Epithelial cell of prostate (primary cell): ENCODE measurements around the gene RAX2.
"Not testable (repeated sequence)": the region's sequence is repeated elsewhere in the genome, so short reads cannot be mapped to it uniquely, and the experiment has no call there.

ENCODE experiments used
- DNase-seq: peaks from one replicate; pipeline ENCODE4 v3.0.0-alpha.2; 2011; ENCODE audit warnings: low read depth, low spot score
- H3K27ac ChIP-seq: fragments of 450-650 bp; 2 replicates; pipeline ENCODE4 v1.5.1; 2017; ENCODE audit warnings: mild to moderate bottlenecking

The RAX2 gene

DNA sequence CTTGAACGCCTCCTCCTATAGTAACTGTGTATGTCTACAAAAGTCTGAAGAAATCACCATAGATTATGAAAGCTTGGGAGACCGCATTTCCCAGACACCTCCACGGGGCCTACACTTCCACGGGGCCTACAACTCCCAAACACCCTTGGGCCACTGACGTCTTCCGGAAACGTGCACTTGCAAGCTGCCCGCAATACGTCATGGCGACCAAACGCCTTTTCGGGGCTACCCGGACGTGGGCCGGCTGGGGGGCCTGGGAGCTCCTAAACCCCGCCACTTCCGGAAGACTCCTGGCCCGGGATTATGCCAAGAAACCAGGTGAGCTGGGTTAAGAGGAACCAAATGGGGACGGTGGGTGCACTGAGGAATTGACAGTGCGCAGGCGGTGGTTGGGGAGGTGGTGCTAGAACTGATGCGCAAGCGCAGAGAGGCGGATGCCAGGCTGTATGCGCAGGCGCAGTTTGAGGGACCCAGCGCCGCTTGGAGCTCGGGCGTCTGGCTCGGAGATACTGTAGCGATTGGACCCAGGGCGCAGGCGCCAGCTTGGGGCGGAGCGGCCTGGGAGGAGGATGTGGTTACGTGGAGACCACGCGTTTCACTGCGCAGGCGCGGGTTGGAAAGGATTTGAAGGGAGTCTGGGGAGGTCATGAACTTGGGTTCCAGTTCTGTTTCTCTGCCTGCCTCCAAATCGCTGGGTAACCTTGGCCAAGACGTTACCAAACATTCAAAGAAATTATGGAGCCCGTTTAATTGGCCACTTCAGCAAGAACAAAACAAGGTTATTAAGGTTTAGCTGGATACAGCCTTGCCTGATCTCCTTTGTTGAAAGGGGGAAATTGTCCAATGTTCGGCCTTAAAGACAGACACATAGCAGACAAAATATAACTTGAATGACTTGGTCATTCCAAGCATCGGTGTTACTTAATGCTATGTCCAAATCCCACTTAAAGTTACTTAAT, 9.2 kb downstream of the RAX2 start, which contains the start of gene MRPL54:
Gene MRPL54, plus strand, starts transcription at position 182 of the 959 bp plus-strand sequence. Its CDS starts 19 bp downstream, at position 201.
- DNase-seq, result peak; percentile 95
- H3K27ac ChIP-seq, result peak within 1 kb of the TSS; percentile 96

DNA sequence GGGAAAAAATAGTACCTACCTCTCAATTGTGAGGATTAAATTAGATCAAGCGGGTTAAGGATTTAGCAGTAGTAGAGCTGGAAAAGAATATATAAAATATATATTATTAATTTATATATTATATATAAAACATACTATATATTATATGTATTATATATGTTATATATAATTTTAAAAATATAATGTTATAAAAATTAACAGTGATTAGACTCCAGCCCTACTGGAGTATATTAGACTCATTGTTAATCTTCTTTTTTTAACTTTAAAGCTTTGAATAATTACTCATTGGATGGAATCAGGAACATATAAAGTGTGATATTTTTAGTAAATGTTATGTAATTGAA, 9.9 kb downstream of the RAX2 start:
- H3K27ac ChIP-seq, result peak overlapping the region; percentile 96
- DNase-seq, result no peak

DNA sequence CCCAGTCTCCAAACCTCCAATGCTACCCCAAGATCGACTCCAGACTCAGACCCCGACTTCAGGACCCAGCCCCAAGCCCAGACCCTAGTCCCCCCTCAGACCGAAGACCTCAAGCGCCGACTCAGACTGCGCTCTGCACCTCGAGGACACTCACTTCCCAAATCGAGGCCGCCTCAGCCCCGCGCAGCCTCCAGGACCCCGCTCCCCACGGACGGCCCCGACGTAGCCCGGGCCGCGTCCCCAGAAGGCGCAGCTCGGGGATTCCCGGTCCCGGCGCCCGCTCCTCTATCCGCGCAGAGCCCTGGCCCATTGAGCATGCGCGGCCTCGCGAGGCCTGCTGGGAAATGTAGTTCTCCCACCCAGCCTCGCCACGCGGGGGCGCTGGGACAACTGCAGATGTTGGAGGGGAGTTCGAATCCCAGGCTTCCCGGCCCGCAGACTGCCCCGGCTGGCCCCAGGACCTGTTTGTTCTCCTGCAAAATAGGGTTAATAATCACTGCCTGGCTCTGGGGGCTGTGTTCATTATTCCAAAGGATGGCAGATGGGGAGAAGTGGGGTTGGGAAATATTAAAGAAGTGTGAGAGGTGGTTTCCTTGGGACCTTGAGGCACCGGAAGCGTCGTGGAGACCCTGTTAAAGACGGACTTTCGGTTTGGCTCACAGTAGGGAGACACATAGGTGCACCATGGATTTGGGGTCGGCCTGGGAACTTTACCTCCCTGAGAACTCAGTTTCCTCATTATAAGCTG, 10.5 kb downstream of the RAX2 start, which contains the start of gene APBA3:
Gene APBA3, minus strand, starts transcription at position 311 of the 748 bp plus-strand sequence. CDS start 1,428 bp downstream, outside the sequence.
- H3K27ac ChIP-seq, result peak within 1 kb of the TSS; percentile 96

DNA sequence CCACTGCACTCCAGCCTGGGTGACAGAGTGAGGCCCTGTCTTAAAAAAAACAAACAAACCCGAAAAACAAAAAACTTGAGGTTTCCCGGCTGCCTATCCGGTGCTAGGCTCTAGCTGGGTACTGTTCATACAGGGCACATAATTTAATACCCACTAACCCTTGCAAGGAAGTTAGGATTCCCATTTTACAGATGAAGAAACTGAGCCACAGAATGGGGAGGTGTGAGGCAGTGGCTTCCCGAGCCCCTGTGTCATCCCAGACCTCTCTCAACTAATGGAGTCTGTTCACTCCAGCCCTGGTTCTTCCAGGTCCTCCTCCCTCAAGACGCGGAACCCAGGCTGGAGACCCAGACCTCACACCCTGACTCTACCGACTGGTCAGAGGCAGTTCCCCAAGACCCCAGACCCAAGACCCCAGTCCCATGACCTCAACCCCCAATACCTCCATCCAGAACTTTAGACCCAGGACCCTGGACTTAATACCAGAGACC, 11.1 kb downstream of the RAX2 start:
- H3K27ac ChIP-seq, result peak overlapping the region; percentile 96

More for the DNA sequence above, 10.5 kb downstream of the RAX2 start, which contains the start of gene APBA3:
- DNase-seq, result peak; percentile 14

DNA sequence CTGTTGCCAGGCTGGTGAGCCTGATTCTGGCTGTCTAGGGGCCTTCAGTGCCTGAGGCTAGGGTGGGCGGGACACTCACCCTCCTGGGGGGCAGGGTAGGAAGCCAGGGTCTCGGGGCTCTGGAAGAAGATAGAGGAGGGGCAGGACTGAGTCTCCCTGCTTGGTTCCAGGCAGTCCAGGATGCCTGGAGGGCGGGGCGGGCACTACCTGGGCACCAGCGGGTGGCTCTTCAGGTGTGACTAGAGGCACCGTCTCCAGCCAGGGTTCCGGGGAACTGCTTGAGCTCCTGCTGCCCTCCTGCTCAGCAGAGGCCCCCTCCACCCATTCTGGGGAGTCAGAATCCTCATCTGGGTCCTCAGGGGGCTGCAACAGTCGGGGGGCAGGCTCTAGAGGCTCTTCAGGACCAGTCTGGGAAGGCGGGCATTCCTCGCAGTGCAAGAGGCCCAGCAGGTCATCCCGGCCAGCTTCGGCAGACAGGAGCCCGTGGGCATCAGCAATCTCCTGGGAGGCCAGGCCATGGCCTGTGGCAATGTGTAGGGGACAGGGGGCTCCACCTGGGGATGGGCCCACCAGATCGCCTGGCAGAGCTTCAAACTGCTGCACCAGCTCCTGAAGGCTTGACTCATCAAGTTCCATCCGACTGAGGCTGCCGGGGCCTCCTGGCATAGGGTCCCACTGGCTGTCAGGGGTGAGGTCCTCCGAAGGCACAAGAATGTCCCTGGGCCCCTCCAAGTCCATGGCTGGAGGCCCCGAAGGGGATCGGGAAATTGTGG, 12.4 kb downstream of the RAX2 start:
- H3K27ac ChIP-seq, result no peak overlapping the region

More for the DNA sequence above, 11.1 kb downstream of the RAX2 start:
- no peak for DNase-seq

DNA sequence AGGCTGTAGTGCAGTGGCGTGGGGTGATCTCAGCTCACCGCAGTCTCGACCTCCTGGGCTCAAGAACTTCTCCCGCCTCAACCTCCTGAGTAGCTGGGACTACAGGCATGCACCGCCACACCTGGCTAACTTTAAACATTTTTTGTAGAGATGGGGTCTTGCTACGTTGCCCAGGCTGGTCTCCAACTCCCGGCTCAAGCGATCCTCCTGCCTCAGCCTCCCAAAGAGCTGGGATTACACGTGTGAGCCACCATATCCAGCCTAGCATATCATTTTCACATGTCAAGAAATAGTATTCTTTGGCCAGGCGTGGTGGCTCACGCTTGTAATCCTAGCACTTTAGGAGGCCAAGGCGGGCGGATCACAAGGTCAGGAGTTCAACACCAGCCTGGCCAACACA, 13.7 kb downstream of the RAX2 start:
- not testable (repeated sequence) for H3K27ac ChIP-seq, DNase-seq

More for the DNA sequence above, 12.4 kb downstream of the RAX2 start:
- DNase-seq, result no peak

DNA sequence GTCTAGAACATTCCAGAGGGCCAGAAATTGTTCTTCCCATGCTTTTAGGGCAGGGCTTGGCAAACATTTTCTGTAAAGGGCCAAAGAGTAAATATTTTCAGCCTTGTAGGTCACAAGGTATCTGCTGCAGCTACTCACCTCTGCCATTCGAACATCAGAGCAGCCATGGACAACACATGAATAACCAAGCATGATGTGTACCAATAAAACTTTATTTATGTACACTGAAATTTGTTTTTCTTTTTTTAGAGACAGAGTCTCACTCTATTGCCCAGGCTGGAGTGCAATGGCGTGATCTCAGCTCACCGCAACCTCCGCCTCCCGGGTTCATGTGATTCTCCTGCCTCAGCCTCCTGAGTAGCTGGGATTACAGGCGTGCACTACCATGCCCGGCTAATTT, 14.3 kb downstream of the RAX2 start:
- not testable (repeated sequence) for DNase-seq, H3K27ac ChIP-seq

DNA sequence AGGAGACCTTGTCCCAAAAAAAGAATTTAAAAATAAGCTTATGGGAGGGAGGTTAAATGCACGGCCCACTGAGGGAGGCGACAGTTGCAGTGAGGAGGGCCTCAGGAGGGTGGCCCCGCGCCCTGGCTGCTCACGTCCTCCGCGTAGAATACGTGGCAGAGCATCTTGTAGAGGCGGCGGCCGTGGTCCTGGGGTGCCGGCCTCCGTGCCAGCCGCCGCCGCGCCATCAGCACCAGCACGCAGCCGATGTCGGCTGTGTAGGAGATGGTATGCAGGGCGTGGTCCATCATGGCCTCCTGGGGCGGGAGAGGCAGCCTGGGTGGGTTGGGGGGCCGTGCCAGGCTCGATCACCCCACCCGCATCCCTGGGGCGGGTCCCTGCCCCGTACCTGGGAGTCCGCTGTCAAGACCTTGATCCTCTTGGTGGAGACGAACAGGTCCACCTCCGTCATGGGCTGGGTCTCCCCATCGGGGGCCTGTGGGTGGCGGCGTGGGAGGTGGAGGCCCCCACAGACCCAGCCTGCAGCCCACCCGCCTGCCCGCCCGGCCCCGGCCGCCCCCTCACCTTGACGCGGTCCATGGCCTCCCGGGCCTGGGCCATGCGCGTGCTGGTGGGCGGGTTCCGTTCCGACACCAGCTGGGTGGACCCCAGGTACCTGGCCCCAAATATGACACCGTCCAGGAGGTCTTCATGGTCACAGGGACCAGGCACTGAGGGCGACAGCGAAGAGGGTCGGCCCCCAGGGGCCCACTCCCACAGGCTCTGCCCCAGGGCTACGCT, 18.2 kb downstream of the RAX2 start:
- DNase-seq, result no peak

DNA sequence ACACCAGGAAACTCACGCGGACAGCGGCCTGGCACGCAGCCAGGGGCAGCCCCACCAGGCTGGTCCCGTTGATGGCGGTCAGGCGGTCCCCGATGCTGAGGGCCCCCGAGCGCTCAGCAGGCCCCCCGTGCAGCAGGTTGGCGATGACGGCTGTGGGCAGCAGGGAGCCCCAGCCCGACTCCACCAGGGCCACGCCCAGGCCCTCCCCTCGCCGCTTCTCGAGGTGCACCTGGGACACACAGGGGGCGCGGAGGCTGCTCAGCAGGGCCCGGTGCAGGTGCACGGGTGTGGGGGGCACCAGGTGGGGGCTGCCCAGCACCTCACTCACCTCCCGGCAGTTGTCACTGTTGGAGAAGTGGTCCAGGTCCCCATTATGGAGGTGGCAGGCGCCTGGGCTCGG, 19.5 kb downstream of the RAX2 start:
- no peak for DNase-seq

More for the DNA sequence above, 18.2 kb downstream of the RAX2 start:
- no peak overlapping the region for H3K27ac ChIP-seq

DNA sequence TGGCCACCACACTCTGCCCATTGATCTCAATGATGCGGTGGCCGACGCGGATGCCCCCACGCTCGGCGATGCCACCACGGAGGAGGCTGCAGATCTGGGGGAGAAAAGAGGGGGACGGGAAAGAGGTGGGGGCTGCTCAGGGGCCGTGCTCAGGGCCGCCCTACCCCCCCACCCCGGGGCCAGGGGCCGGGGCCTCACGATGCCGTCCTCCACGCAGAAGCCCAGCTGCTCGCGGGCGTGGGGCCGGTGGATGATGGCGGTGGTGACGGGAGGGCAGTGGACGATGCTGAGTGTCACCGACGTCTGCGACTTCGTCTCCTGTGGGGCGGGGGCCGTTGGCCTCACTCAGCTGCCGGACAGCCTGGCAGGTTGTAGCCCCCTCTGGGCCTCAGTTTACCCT, 20.8 kb downstream of the RAX2 start:
- DNase-seq, result no peak
- no peak overlapping the region for H3K27ac ChIP-seq

More for the DNA sequence above, 19.5 kb downstream of the RAX2 start:
- no peak overlapping the region for H3K27ac ChIP-seq

DNA sequence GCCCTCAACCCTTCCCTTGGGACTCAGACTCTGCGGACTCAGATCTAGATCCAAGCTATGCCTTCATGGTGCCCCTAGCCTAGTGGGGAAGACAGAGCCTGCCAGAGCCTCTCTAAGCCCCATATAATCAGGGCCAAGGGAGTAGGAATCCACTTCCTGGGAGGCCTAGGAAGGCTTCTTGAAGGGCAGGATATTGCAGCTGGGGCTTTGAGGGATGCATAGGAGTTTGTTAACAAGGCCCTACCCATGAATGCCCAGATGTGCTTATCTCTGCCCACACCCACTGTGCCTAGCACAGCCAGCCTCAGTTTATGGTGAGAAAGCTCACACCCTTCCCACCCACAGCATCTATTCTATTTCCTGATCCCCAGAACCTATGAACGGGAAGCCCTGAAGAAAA, 21.8 kb downstream of the RAX2 start:
- DNase-seq, result no peak
- no peak overlapping the region for H3K27ac ChIP-seq

DNA sequence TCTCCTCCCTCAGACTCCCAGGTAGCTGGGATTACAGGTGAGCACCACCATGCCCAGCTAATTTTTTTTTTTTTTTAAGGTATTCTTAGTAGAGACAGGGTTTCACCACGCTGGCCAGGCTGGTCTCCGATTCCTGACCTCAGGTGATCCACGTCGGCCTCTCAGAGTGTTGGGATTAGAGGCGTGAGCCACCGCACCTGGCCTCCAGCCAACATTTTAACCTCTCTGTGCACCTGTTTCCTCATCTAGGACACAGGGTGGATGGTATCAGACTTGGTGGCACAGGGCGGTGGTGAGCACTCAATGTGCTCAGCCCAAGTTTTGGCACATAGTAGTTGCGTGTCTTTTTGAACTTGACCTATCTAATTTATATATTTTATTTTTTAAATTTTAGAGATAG, 23.1 kb downstream of the RAX2 start:
- no peak overlapping the region for H3K27ac ChIP-seq
- no peak for DNase-seq

DNA sequence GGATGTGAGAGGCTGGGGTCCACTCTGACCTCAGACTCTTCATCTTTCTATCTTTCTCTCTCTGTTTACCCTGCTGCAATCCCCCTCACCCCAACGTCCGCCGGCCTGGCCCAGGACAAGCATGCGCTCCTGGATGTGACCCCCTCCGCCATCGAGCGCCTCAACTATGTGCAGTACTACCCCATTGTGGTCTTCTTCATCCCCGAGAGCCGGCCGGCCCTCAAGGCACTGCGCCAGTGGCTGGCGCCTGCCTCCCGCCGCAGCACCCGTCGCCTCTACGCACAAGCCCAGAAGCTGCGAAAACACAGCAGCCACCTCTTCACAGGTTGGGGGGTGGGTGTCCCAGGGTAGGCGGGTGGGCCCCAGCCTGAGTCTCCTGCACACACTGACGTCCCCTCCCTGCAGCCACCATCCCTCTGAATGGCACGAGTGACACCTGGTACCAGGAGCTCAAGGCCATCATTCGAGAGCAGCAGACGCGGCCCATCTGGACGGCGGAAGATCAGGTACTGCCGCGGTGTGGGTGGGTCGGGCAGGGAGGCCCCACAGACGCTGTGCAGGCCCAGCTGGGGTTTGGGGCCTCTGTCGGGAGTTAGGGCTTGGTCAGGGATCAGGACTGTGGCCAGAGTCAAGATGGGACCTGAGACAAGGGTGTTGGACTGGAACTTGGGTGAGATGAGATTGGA, 25.5 kb downstream of the RAX2 start:
- no peak overlapping the region for H3K27ac ChIP-seq
- DNase-seq, result no peak

DNA sequence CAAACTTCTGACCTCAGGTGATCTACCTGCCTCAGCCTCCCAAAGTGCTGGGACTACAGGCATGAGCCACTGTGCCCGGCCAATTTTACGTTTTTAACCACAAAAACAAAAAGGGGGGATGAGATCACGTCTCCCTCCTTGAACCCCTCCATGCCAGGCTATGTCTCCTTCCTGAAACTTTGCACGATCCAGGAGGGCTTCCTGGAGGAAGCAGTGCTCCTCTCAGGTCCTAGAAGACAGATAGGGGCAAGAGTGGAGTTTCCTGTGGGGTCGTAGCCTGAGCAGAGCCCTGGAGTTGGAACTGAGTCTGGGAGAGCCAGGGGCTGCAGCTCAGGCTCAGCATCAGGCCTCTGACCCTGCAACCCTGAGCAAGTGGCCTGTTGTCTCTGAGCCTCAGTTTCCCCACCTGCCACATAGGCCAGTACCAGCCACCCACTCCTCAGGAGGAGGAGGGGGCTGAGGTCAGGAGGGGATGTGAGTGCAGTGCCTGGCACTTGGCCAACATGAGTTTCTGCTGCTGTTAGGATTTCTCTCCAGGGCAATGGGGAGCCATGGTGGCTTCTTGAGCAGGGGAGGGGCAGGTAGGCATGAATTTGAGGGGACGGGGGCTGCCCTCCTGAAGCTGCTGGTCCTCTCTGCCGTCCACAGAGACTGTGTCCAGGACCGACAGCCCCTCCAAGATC, 26.5 kb downstream of the RAX2 start:
- H3K27ac ChIP-seq, result no peak overlapping the region
- DNase-seq, result no peak

DNA sequence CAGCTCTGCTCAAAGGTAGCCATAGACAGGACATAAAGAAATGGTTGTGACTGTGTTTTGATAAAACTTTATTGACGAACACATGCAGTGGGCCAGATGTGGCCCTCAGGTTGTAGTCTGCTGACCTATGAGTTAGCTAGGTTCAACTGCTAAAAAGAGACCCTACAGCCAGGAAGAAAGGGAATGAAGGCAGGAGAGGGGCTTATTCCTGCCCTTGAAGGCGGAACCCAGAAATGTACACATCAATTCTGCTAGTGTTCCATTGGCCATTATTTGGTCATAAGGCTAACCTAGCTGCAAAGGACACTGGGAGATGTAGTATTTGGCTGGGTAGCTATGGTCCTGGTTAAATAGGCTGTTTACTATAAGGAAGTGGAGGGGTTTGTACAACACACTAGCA, 28.5 kb downstream of the RAX2 start:
- H3K27ac ChIP-seq, result no peak overlapping the region
- DNase-seq, result no peak

DNA sequence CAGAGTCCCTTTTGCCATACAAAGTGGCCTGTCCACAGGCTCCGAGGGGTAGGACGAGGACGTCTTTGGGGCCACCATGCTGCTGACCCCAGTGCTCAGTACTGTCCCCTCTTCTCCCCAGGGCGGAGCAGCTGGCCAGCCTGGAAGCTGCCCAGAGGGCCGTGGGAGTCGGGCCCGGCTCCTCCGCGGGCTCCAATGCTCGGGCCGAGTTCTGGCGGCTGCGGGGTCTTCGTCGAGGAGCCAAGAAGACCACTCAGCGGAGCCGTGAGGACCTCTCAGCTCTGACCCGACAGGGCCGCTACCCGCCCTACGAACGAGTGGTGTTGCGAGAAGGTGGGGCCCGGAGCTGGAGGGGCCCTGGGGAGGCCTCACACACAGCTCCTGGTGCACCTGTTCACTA, 31.6 kb downstream of the RAX2 start:
- H3K27ac ChIP-seq, result no peak overlapping the region

DNA sequence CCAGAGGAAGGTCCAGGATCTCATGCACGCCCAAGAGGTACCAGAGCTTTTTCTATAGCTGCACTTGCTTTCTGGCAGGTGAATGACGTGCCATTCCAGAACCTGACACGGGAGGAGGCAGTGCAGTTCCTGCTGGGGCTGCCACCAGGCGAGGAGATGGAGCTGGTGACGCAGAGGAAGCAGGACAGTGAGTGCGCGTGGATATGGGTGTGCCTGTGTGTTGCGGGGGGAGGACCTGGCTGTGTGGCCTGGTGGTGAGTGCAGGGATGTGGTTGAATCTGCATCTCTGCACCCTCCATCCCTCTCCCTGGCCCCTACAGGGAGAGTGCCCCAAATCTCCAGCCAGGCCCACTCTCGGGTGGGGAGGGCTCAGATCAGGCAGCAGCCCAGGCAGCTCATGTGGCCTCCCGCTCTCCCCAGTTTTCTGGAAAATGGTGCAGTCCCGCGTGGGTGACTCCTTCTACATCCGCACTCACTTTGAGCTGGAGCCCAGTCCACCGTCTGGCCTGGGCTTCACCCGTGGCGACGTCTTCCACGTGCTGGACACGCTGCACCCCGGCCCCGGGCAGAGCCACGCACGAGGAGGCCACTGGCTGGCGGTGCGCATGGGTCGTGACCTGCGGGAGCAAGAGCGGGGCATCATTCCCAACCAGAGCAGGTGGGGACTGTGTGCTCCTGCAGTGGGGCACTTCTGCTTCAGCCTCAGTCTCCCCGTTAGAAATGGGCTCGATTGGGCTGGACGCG, 33.4 kb downstream of the RAX2 start:
- no peak for DNase-seq
- no peak overlapping the region for H3K27ac ChIP-seq

More for the DNA sequence above, 31.6 kb downstream of the RAX2 start:
- no peak for DNase-seq
